T47D (cell line): Measurements from ENCODE around the gene SLC6A9.

Experiments
- DNase-seq, 2 experiments: peaks; one replicate each; pipeline versions ENCODE4 v3.0.0 to v3.0.0-alpha.2; 2011 to 2012; ENCODE audit warnings: low read depth in 1 of 2, low spot score in 1 of 2
- JUND ChIP-seq: IDR thresholded peaks from 2 replicates; pipeline ENCODE4 v1.6.1; 2012; ENCODE audit warnings: low read depth
- in situ Hi-C: cut with HindIII; loops from 2 replicates; pipeline ENCODE4 v1.10.0; 2016; ENCODE audit warnings: low sequenced_read_pairs, low pct_unique_long_range_greater_than_20kb

Gene SLC6A9

DNA sequence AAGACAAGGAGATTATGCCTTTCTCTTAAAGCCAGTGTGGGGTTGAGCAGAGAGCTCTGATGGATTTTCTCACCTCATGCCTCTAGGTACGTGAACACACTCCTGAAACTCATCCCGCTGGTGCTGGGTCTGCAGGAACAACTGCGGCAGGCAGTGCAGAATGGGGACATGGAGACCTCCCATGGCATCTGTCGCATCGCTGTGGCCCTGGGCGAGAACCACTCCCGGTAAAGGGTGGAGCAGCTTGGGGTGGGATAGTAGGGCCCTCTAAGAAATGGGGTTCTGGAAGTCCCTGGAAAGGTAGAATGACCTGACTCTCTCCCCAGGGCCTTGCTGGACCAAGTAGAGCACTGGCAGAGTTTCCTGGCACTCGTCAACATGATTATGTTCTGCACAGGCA, 75.0 kb downstream of the SLC6A9 start:
- in situ Hi-C loops, result no loop called here
- no peak for TF ChIP-seq JUND
- DNase-seq, result no peak

GRCh38 chr1:43954036-43954435, 77.2 kb downstream of the SLC6A9 start:
- in situ Hi-C loops, result no loop called here
- TF ChIP-seq JUND, result no peak
- no peak for DNase-seq

- no peak for TF ChIP-seq JUND
- DNase-seq, result no peak
- in situ Hi-C loops, result no loop called here
These were observed 77.9 kb downstream of the SLC6A9 start for GRCh38 chr1:43953361-43953760.

- in situ Hi-C loops, result no loop called here
- no peak for DNase-seq
- no peak for TF ChIP-seq JUND
These were observed 78.4 kb downstream of the SLC6A9 start for GRCh38 chr1:43952731-43953346.

DNA sequence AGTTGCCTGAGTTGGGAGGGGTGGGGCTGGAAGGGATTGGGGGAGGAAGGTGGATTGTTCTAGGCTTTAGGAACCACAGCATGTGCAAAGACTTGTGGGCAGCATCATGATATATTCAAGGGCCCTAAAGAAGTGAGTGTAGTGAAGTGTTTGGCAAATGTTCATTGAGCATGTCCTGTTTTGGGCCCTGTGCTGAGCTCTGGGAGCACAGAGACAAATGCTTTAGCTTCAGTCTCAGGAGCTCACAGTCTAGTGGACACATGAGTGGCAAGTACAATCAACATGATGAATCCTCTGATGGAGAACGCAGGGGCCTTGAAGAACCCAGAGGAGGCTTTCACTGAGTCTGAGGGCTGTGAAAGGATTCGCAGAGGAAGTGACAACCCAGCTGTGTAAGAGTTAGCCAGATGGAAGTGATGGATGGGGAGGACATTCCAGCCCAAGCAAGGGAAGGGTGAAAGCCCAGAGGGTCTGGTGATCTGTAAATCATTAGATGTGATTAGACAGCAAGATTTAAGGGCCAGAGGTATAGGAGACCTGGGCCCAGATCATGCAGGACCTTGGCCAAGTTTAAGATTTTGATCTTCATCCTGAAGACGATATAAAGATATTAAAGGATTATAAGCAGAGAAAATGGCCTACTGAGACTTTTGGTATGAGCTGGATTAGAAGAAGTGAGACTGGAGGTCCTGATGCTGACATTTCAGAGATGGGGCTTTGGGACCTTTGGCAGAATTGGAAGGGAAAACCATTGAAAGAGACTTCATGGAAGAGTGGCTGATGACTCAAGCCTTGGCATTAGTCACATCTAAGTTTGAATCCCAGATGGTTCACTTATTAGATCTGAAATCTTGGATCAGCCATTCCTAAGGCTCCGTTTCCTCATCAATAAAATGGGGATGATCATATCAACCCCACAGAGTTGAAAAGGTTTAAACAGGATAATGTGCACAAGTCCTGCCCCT, 80.0 kb downstream of the SLC6A9 start:
- TF ChIP-seq JUND, result no peak
- in situ Hi-C loops, result no loop called here
- no peak for DNase-seq

DNA sequence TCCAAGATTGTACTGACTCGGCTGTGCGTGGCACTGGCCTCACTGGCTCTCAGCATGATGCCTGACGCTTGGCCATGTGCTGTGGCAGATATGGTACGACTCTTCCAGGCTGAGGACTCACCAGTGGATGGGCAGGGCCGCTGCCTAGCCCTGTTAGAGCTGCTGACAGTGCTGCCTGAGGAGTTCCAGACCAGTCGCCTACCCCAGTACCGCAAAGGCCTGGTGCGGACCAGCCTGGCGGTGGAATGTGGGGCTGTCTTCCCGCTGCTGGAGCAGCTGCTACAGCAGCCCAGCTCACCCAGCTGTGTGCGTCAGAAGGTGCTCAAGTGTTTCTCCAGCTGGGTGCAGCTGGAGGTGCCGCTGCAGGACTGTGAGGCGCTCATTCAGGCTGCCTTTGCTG, 81.6 kb downstream of the SLC6A9 start:
- no peak for TF ChIP-seq JUND
- no peak for DNase-seq
- in situ Hi-C loops, result no loop called here

- no peak for DNase-seq
- in situ Hi-C loops, result no loop called here
- no peak for TF ChIP-seq JUND
These were observed 83.3 kb downstream of the SLC6A9 start for GRCh38 chr1:43947874-43948437.

DNA sequence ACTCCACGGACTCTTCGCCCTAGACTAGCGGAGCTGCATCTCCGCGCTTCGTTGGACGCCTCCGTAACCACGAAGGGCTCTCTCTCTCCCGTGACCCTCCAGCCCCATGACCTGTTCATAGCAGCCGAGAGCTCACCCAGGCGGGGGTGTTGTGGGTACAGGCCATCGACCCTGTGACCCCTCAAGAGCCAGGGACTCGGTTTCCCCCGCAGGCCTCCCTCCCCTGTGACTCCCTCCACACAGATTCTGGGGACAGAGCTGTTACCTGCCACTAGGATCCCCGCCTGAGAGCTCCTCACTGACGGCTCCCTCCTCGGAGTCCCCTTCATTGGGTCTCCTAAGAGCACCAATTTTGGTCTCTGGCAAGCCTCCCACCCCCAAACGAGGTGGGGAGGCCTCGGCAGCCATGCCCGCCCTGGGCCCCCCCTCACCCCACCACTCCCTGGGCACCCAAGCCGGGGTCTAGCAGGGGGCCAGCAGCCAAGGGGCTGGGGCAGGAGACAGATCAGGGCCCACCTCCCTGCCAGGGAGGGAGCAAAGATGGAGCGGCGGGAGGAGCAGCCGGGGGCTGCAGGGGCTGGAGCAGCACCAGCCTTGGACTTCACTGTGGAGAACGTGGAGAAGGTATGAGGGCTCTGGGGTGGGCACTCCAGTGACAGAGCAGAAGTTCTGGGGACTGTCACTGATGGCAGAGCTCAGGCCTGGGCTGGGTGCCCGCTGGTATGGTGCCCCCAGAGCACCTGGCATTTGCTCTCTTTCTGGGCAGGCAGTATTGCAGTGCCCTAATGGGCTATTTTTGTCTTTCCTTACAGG, 84.0 kb downstream of the SLC6A9 start:
- in situ Hi-C loops, result no loop called here
- no peak for DNase-seq
- no peak for TF ChIP-seq JUND
